Caco-2 (cell line): ENCODE results near the gene SLC35A1. TPM values are rescaled to one million over a fixed set of nuclear protein-coding genes. Genes with fewer than 3 reads are reported as not detected.

ENCODE experiments used
- BruUV-seq: library from RNA; stranded (reverse); fragments of 400-500 nt; replicated peaks from 2 replicates; lab custom pipeline; 2021; lab: Mats Ljungman, UMichigan
- CTCF ChIA-PET: fragments of 300-600 bp; sonication (Branson Sonifier 250); formaldehyde crosslinking; loops from one replicate; lab custom pipeline; 2022; ENCODE audit warnings: antibody characterized with exemption; lab: Charles Lee
- POLR2A ChIA-PET: fragments of 300-600 bp; sonication (Branson Sonifier 250); formaldehyde crosslinking; loops from one replicate; lab custom pipeline; 2022; ENCODE audit warnings: antibody characterized with exemption; lab: Charles Lee
- DNase-seq, 2 experiments: peaks; one replicate each; pipeline versions ENCODE4 v3.0.0 to v3.0.0-alpha.2; 2020 to 2022
- H3K27me3 ChIP-seq: replicated peaks from 2 replicates; pipeline ENCODE4 v1.6.0; 2011; ENCODE audit warnings: low read length; ENCODE audit not compliant: control insufficient read depth, insufficient read depth
- H3K36me3 ChIP-seq: 2 replicates; pipeline ENCODE4 v1.5.1; 2011; ENCODE audit warnings: low read length; ENCODE audit not compliant: control insufficient read depth, insufficient read depth
- H3K4me1 ChIP-seq: fragments of 250-450 bp; sonication (Bioruptor Pico); 2 replicates; pipeline ENCODE4 v1.5.1; 2020; ENCODE audit warnings: mild to moderate bottlenecking
- H3K4me3 ChIP-seq: 2 replicates; pipeline ENCODE4 v1.5.1; 2011; ENCODE audit warnings: low read depth, mild to moderate bottlenecking, control low read depth, low read length
- H3K9me3 ChIP-seq: fragments of 250-450 bp; sonication (Bioruptor Pico); 2 replicates; pipeline ENCODE4 v1.5.1; 2020; ENCODE audit warnings: mild to moderate bottlenecking, moderate library complexity
- H3K27ac Mint-ChIP-seq: one replicate; pipeline ENCODE4 v1.8.0; 2022; ENCODE audit warnings: mixed read lengths; ENCODE audit not compliant: unreplicated experiment
- H3K27me3 Mint-ChIP-seq: one replicate; pipeline ENCODE4 v1.8.0; 2022; ENCODE audit warnings: mixed read lengths; ENCODE audit not compliant: insufficient read depth, unreplicated experiment
- H3K36me3 Mint-ChIP-seq: one replicate; pipeline ENCODE4 v1.8.0; 2022; ENCODE audit warnings: mild to moderate bottlenecking, mixed read lengths; ENCODE audit not compliant: insufficient read depth, unreplicated experiment
- H3K4me1 Mint-ChIP-seq: one replicate; pipeline ENCODE4 v1.8.0; 2022; ENCODE audit warnings: low read depth, mixed read lengths; ENCODE audit not compliant: unreplicated experiment
- H3K4me3 Mint-ChIP-seq: one replicate; pipeline ENCODE4 v1.8.0; 2022; ENCODE audit warnings: mild to moderate bottlenecking, moderate library complexity, mixed read lengths; ENCODE audit not compliant: unreplicated experiment
- H3K9me3 Mint-ChIP-seq: one replicate; pipeline ENCODE4 v1.8.0; 2022; ENCODE audit warnings: mixed read lengths; ENCODE audit not compliant: unreplicated experiment
- intact Hi-C: fragments of 100-400 bp; cut with micrococcal nuclease; formaldehyde crosslinking; loops from one replicate; pipeline ENCODE4 v1.10.0; 2022; ENCODE audit not compliant: unreplicated experiment
- total RNA-seq: library from RNA; stranded (reverse); gene quantifications from 2 replicates; pipeline ENCODE4 v1.2.3, GENCODE V29; 2022
- TF ChIP-seq, protein P1 (sequence below), 2 experiments: fragments of 200-600 bp in 1 of 2; IDR thresholded peaks; 1 replicate in 1 of 2; 2 replicates in 1 of 2; pipeline versions ENCODE4 v1.5.1 to v1.8.0; 2011 to 2022; ENCODE audit warnings: antibody characterized with exemption in 1 of 2, control low read depth in 1 of 2, inconsistent platforms in 1 of 2, low read depth in 1 of 2, low read length in 1 of 2, mild to moderate bottlenecking in 1 of 2, moderate library complexity in 1 of 2; ENCODE audit not compliant: insufficient read depth in 1 of 2, severe bottlenecking in 1 of 2, unreplicated experiment in 1 of 2

SLC35A1 gene
- total RNA-seq, 1 experiment from 2014 or later = 12.7 TPM

DNA sequence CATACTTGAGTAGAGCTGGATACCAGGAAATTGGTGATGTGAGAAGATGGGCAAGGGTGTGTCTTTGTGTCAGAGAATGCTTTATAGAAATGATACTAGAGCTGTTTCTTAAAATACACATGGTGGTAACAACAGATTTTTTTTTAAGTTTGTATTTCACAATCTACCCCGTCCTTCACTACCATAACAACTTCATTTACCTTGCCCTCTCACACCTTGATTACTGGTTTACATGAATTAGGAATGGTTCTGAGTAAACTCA, 71.6 kb downstream of the SLC35A1 start:
- intact Hi-C loops = no loop called here
- Mint-ChIP-seq H3K27me3 (no peaks in the 10 kb centered on the region), H3K4me1 (no peaks in the 10 kb centered on the region), H3K9me3 (no peaks in the 10 kb centered on the region), H3K36me3 (peaks cover 71% of the 10 kb centered on the region), H3K27ac (no peak overlapping the region), H3K4me3 (no peak overlapping the region)
- DNase-seq = no peak
- no peaks in the 10 kb centered on the region for H3K4me1 ChIP-seq
- ChIA-PET POLR2A (no interaction called here), CTCF (no interaction called here)
- H3K36me3 ChIP-seq = peaks cover 3% of the 10 kb centered on the region
- no peaks in the 10 kb centered on the region for H3K9me3 ChIP-seq
- no peaks in the 10 kb centered on the region for H3K27me3 ChIP-seq
- no TSS peak for BruUV-seq
- H3K4me3 ChIP-seq = no peak overlapping the region
- TF ChIP-seq, protein P1, sequence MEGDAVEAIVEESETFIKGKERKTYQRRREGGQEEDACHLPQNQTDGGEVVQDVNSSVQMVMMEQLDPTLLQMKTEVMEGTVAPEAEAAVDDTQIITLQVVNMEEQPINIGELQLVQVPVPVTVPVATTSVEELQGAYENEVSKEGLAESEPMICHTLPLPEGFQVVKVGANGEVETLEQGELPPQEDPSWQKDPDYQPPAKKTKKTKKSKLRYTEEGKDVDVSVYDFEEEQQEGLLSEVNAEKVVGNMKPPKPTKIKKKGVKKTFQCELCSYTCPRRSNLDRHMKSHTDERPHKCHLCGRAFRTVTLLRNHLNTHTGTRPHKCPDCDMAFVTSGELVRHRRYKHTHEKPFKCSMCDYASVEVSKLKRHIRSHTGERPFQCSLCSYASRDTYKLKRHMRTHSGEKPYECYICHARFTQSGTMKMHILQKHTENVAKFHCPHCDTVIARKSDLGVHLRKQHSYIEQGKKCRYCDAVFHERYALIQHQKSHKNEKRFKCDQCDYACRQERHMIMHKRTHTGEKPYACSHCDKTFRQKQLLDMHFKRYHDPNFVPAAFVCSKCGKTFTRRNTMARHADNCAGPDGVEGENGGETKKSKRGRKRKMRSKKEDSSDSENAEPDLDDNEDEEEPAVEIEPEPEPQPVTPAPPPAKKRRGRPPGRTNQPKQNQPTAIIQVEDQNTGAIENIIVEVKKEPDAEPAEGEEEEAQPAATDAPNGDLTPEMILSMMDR (IDR thresholded peaks at IDR 0.05; ENCODE audit: insufficient read depth in 1 of 2, low read depth in 1 of 2, low read length in 1 of 2, severe bottlenecking in 1 of 2, unreplicated experiment in 1 of 2) = no peak

DNA sequence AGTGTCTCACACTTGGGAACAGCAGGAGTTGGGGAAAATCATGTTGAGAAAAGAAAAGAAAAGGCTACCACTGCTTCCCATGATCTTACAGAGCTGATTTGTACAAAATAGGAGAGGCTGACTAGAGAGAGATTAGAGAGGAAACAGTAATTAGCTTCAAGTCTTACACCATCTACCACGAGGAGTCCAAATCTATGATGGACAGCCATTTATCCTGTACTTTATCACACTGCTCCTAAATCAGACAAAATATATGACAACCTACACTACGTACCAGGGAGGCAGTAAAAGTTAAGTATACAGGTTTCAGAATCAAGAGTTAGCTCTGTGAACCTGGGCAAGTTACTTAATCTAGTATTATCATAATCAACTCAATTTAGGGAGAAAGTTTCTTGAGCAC, 79.0 kb downstream of the SLC35A1 start:
- H3K9me3 Mint-ChIP-seq = no peaks in the 10 kb centered on the region
- no TSS peak for BruUV-seq
- Histone ChIP-seq H3K36me3 (no peaks in the 10 kb centered on the region), H3K4me1 (no peaks in the 10 kb centered on the region), H3K4me3 (no peak overlapping the region), H3K27me3 (no peaks in the 10 kb centered on the region), H3K9me3 (no peaks in the 10 kb centered on the region)
- H3K4me1 Mint-ChIP-seq = no peaks in the 10 kb centered on the region
- no peak for DNase-seq
- H3K27ac Mint-ChIP-seq = no peak overlapping the region
- intact Hi-C loops = no loop called here
- no peaks in the 10 kb centered on the region for H3K27me3 Mint-ChIP-seq
- POLR2A ChIA-PET = no interaction called here
- no peak overlapping the region for H3K4me3 Mint-ChIP-seq
- CTCF ChIA-PET = no interaction called here
- peaks cover 61% of the 10 kb centered on the region for H3K36me3 Mint-ChIP-seq
- TF ChIP-seq, protein P1 (IDR thresholded peaks at IDR 0.05; ENCODE audit: insufficient read depth in 1 of 2, low read depth in 1 of 2, low read length in 1 of 2, severe bottlenecking in 1 of 2, unreplicated experiment in 1 of 2) = no peak

DNA sequence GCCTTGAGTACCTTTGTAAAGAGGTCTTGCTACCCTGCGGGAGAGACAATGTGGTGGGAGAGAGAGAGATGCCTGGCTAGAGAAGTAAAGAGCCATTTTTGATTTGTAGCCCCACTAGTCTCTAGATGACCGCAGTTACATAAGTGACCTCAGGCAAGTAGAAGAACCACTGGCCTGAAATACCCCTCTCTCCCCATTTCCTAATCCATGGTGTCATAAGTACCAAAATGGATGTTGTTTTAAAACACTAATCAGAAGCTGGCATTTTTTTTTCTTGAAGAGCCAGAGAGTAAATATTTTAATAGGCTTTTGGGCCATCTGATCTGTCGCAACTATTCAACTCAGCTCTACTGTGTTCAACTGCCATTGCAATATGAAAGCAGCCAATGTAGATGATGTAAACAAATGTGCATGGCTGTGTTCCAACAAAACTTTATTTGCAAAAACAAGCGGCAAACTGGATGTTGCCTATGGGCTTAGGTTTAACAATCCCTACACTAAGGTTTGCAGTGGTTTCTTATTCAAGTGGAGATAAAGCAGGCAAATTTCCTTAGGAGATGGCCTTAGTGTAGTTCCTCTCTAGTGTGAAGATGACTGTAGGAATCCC, 80.5 kb downstream of the SLC35A1 start:
- H3K36me3 Mint-ChIP-seq = peaks cover 62% of the 10 kb centered on the region
- no peak for DNase-seq
- H3K9me3 ChIP-seq = no peaks in the 10 kb centered on the region
- BruUV-seq = no TSS peak
- no peaks in the 10 kb centered on the region for H3K9me3 Mint-ChIP-seq
- H3K4me1 ChIP-seq = no peaks in the 10 kb centered on the region
- no peaks in the 10 kb centered on the region for H3K27me3 ChIP-seq
- intact Hi-C loops = no loop called here
- POLR2A ChIA-PET = no interaction called here
- no peak overlapping the region for H3K4me3 ChIP-seq
- TF ChIP-seq, protein P1 (IDR thresholded peaks at IDR 0.05; ENCODE audit: insufficient read depth in 1 of 2, low read depth in 1 of 2, low read length in 1 of 2, severe bottlenecking in 1 of 2, unreplicated experiment in 1 of 2) = no peak
- CTCF ChIA-PET = no interaction called here
- no peak overlapping the region for H3K4me3 Mint-ChIP-seq
- H3K27ac Mint-ChIP-seq = no peak overlapping the region
- no peaks in the 10 kb centered on the region for H3K36me3 ChIP-seq
- H3K4me1 Mint-ChIP-seq = no peaks in the 10 kb centered on the region
- no peaks in the 10 kb centered on the region for H3K27me3 Mint-ChIP-seq
